Right lobe of liver (tissue), 6 donors: ENCODE results near the gene KIF26A. TPM values are rescaled to one million over a fixed set of nuclear protein-coding genes. Genes with fewer than 3 reads are reported as not detected.
"Not testable (repeated sequence)": the region's sequence is repeated elsewhere in the genome, so short reads cannot be mapped to it uniquely, and the experiment has no call there.

Source experiments
- ATAC-seq, 4 donors: fragments of 200-7000 bp; cut with Tn5 transposase; one replicate each; pipeline ENCODE4 v1.9.1; 2020; ENCODE audit warnings: mild to moderate bottlenecking in 4 of 4, moderate library complexity in 4 of 4
- DNase-seq, 3 donors: peaks; one replicate each; pipeline ENCODE4 v3.0.0-alpha.2; 2020
- H3K27ac ChIP-seq, 3 donors: fragments of 200-600 bp; one replicate each; pipeline ENCODE4 v1.8.0; 2022
- H3K27me3 ChIP-seq, 2 donors: fragments of 200-600 bp; one replicate each; pipeline ENCODE4 v1.8.0; 2022
- H3K36me3 ChIP-seq, 4 donors: fragments of 200-600 bp; sonication (generic) in 1 of 4; one replicate each; pipeline versions ENCODE4 v1.5.1 to v1.8.0; 2017 to 2022; ENCODE audit warnings: control low read depth in 1 of 4
- H3K4me1 ChIP-seq, 4 donors: fragments of 200-600 bp; sonication (generic) in 1 of 4; one replicate each; pipeline versions ENCODE4 v1.5.1 to v1.8.0; 2017 to 2022; ENCODE audit warnings: control low read depth in 1 of 4
- H3K4me3 ChIP-seq, 3 donors: fragments of 200-600 bp; one replicate each; pipeline ENCODE4 v1.8.0; 2022
- H3K9me3 ChIP-seq, 4 donors: fragments of 200-600 bp; sonication (generic) in 1 of 4; one replicate each; pipeline versions ENCODE4 v1.5.1 to v1.8.0; 2017 to 2022; ENCODE audit warnings: control low read depth in 1 of 4
- CTCF ChIP-seq, 4 donors: fragments of 200-600 bp in 3 of 4; fragments of 450-650 bp in 1 of 4; IDR thresholded peaks; one replicate each; pipeline versions ENCODE4 v1.5.1 to v1.8.0; 2016 to 2022; ENCODE audit warnings: antibody characterized with exemption in 4 of 4, mild to moderate bottlenecking in 2 of 4
- POLR2A ChIP-seq: fragments of 450-650 bp; IDR thresholded peaks from one replicate; pipeline ENCODE4 v1.6.1; 2017; ENCODE audit warnings: antibody characterized with exemption, mild to moderate bottlenecking
- WGBS: methylation state at CpG from one replicate; pipeline ENCODE4 v1.1.6; 2018; ENCODE audit warnings: low coverage, low lambda C conversion rate; ENCODE audit not compliant: insufficient coverage; ENCODE audit errors: missing lambda C conversion rate; 5-methylcytosine and 5-hydroxymethylcytosine counted together
- intact Hi-C, 2 donors: fragments of 100-400 bp; cut with DNase I; formaldehyde crosslinking; loops; one replicate each; pipeline versions ENCODE4 v1.11.2 to v1.14.1; 2022
- total RNA-seq, 6 experiments: library from RNA; depleted of rRNA in 2 of 6; stranded (reverse); fragments of >200 nt in 2 of 6; fragmentation: NEBNext Ultra II Directional in 3 of 6; extraction: Animal tissue kit (Norgen Biotek cat#: 25700) in 3 of 6; gene quantifications; one replicate each; pipeline versions ENCODE4 v1.1.0 to v1.2.4, GENCODE V29; 2016 to 2023
- donor health status: DM: no; HTN: yes; CAD: no.
- donor health status: DM: no; HTN: no; CAD: no.
- donor health status: DM: no; HTN: no; CAD: no.
- donor health status: DM: no; HTN: yes; CAD: no.
- donor health status: DM: no; HTN: yes; CAD: no.

Gene KIF26A
- total RNA-seq, 6 experiments from 2014 or later: 0.79 to 1.5 (median 1.1) TPM

- intact Hi-C loops: no loop called here
- Histone ChIP-seq H3K4me3 (no peak overlapping the region), H3K27ac (no peak overlapping the region), H3K36me3 (no peaks in the 10 kb centered on the region), H3K9me3 (no peaks in the 10 kb centered on the region), H3K27me3 (no peaks in the 10 kb centered on the region), H3K4me1 (no peaks in the 10 kb centered on the region)
- no peak for DNase-seq
- ATAC-seq: peak in 1 of 4 donors; percentile 12
- no CpG with 5 or more reads among the region's 6 CpGs for WGBS
- no peak for TF ChIP-seq CTCF (IDR thresholded peaks at IDR 0.05)
- no peak for TF ChIP-seq POLR2A
Observed at GRCh38 chr14:104205781-104206180, 67.4 kb downstream of the KIF26A start.

DNA sequence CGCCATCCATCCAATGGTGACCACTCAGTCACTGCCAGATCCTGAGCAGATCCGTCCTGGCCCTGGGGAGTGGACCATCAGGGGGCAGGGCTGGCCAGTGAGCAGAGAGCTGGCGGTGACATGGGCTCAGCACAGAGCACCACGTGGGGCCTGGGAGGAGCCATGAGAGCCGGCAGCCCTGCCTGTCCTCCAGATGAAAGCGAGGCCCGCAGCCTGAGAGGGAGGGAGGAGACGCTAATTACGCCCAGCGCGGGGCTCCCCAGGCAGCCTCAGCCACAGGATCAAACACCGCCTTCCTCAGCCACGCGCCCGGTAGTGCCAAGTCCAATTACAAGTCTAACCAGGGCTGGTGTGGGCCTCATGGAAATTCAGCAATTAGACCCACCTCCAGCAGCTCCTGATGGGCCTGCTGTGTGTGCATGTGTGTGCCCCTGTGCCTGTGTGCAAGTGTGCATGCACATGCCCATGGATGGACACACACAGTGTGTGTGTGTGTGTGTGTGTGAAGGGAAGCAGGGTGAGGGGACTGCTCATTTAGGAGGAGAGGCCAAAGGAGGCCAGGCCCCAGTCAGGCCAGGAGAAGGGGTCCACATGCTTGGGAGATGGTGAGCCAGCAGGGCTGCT is 68.0 kb downstream of the KIF26A start:
- no peak overlapping the region for H3K27ac ChIP-seq
- no peaks in the 10 kb centered on the region for H3K4me1 ChIP-seq
- 67% methylated on average over 4 of the region's 15 CpGs for WGBS
- no peaks in the 10 kb centered on the region for H3K9me3 ChIP-seq
- intact Hi-C loops: no loop called here
- H3K4me3 ChIP-seq: no peak overlapping the region
- TF ChIP-seq POLR2A (no peak), CTCF (IDR thresholded peaks at IDR 0.05) (no peak)
- DNase-seq (no peak), ATAC-seq (peak in 2 of 4 donors; percentile 14 to 26)
- no peaks in the 10 kb centered on the region for H3K36me3 ChIP-seq
- no peaks in the 10 kb centered on the region for H3K27me3 ChIP-seq

DNA sequence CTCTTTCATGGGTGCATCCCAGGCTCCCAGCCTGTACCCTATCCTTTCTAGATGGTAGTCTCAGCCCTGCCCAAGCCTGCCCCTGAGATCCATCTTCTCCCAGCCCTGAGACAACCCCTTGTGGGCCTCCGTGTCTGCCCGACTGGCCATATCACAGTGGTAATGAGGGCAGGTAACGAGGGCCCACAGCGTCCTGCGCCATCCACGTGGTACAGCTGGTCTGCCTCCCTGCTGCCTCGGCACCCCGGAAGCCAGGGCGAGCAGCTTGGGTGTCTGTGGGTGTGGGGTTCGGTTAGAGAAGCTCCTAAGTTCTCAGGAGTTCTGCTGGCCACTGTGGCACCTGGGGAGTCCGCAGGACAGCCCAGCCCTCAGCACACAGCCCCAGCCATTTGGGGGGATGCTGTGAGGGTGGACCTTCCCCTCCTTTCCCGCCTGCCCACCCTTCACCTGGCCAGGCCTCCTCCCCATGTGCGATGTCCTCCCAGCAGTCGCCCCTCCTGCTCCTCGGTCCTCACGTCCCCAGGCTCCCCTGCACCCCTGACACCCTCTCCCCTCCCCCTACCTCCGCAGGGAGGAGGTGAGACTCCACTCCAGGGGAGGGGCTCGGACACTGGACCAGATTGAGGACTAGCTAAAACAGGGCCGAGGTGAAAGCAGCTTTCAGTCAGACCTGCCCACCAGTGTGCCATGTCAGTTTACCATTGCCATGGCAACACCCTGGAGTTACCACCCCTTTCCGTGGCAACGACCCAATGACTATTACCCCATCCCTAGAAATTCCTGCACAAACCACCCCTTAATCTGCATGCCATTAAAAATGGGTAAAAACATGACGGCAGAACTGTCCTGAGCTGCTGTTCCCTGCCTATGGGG is 69.0 kb downstream of the KIF26A start:
- 33% methylated on average over 9 of the region's 22 CpGs for WGBS

DNA sequence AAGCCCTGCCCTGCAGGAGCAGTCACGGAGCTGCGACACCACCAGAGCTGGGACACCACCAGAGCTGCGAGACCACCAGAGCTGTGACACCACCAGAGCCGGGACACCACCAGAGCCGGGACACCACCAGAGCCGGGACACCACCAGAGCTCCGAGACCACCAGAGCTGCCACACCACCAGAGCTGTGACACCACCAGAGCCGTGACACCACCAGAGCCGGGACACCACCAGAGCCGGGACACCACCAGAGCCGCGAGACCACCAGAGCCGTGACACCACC is 69.6 kb downstream of the KIF26A start:
- H3K27me3 ChIP-seq, DNase-seq, H3K4me3 ChIP-seq, intact Hi-C loops, H3K36me3 ChIP-seq, ATAC-seq, H3K27ac ChIP-seq, H3K4me1 ChIP-seq, H3K9me3 ChIP-seq: not testable (repeated sequence)
- WGBS: no CpG with 5 or more reads among the region's 13 CpGs

More for the DNA sequence above, 69.0 kb downstream of the KIF26A start:
- ATAC-seq (peak in 1 of 4 donors; percentile 16), DNase-seq (no peak)
- Histone ChIP-seq H3K27ac (no peak overlapping the region), H3K27me3 (no peaks in the 10 kb centered on the region), H3K36me3 (no peaks in the 10 kb centered on the region), H3K4me1 (no peaks in the 10 kb centered on the region), H3K4me3 (no peak overlapping the region), H3K9me3 (no peaks in the 10 kb centered on the region)
- intact Hi-C loops: no loop called here
- TF ChIP-seq CTCF (IDR thresholded peaks at IDR 0.05): no peak
- TF ChIP-seq POLR2A: no peak

DNA sequence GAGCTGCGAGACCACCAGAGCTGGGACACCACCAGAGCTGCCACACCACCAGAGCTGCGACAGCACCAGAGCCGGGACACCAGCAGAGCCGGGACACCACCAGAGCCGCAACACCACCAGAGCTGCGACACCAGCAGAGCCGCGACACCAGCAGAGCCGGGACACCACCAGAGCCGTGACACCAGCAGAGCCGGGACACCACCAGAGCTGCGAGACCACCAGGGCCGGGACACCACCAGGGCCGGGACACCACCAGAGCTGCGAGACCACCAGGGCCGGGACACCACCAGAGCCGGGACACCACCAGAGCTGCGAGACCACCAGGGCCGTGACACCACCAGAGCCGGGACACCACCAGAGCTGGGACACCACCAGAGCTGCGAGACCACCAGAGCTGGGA is 69.9 kb downstream of the KIF26A start:
- ATAC-seq, intact Hi-C loops, DNase-seq: not testable (repeated sequence)

GRCh38 chr14:104209071-104209470 is 70.7 kb downstream of the KIF26A start:
- H3K36me3 ChIP-seq, ATAC-seq, H3K4me1 ChIP-seq, H3K4me3 ChIP-seq, intact Hi-C loops, H3K27me3 ChIP-seq, H3K27ac ChIP-seq, H3K9me3 ChIP-seq: not testable (repeated sequence)
- WGBS: no CpG with 5 or more reads among the region's 15 CpGs
- DNase-seq: peak in 1 of 3 donors; percentile 11

More for the DNA sequence above, 69.9 kb downstream of the KIF26A start:
- H3K4me1 ChIP-seq, H3K4me3 ChIP-seq, H3K27ac ChIP-seq, H3K36me3 ChIP-seq, H3K27me3 ChIP-seq, H3K9me3 ChIP-seq: not testable (repeated sequence)
- no CpG with 5 or more reads among the region's 21 CpGs for WGBS
